HG02981 (cell line): ENCODE data around the gene SLC12A9.
"Not testable (repeated sequence)": the region's sequence is repeated elsewhere in the genome, so short reads cannot be mapped to it uniquely, and the experiment has no call there.

Source experiments
- ATAC-seq: cut with Tn5 transposase; IDR thresholded peaks from one replicate; pipeline ENCODE4 v1.9.1; 2021; ENCODE audit warnings: mild to moderate bottlenecking, moderate library complexity; ENCODE audit not compliant: unreplicated experiment

SLC12A9 gene

GRCh38 chr7:100852048-100852872 is at the start of gene SLC12A9:
Gene SLC12A9, plus strand, starts transcription at chr7:100852713. Its CDS starts 1,485 bp downstream, at chr7:100854198.
- peak; percentile 89 for ATAC-seq

GRCh38 chr7:100802951-100803350 is 49.6 kb upstream of the SLC12A9 start:
- no peak for ATAC-seq

GRCh38 chr7:100803398-100804161 is 48.9 kb upstream of the SLC12A9 start:
- peak; percentile 96 for ATAC-seq

- ATAC-seq, result no peak
Measured at GRCh38 chr7:100804681-100805431, 47.7 kb upstream of the SLC12A9 start.

GRCh38 chr7:100806276-100806675 is 46.2 kb upstream of the SLC12A9 start:
- no peak for ATAC-seq

- not testable (repeated sequence) for ATAC-seq
Measured at GRCh38 chr7:100806883-100807282, 45.6 kb upstream of the SLC12A9 start.

- ATAC-seq, result no peak
Measured at GRCh38 chr7:100808354-100808875, 44.1 kb upstream of the SLC12A9 start.

GRCh38 chr7:100811480-100811879 is 41.0 kb upstream of the SLC12A9 start:
- ATAC-seq, result no peak

- no peak for ATAC-seq
Measured at GRCh38 chr7:100812729-100813128, 39.8 kb upstream of the SLC12A9 start.

GRCh38 chr7:100816515-100816914 is 36.0 kb upstream of the SLC12A9 start:
- not testable (repeated sequence) for ATAC-seq

GRCh38 chr7:100817097-100817496 is 35.4 kb upstream of the SLC12A9 start:
- ATAC-seq, result no peak

GRCh38 chr7:100818366-100818765 is 34.1 kb upstream of the SLC12A9 start:
- ATAC-seq, result no peak

GRCh38 chr7:100818825-100819224 is 33.7 kb upstream of the SLC12A9 start:
- ATAC-seq, result no peak

GRCh38 chr7:100819586-100819985 is 32.9 kb upstream of the SLC12A9 start:
- ATAC-seq, result no peak

GRCh38 chr7:100822236-100823139 is 30.0 kb upstream of the SLC12A9 start:
- no peak for ATAC-seq

- no peak for ATAC-seq
Measured at GRCh38 chr7:100823140-100823525, 29.4 kb upstream of the SLC12A9 start.

- ATAC-seq, result no peak
Measured at GRCh38 chr7:100823534-100823933, 29.0 kb upstream of the SLC12A9 start.

- ATAC-seq, result no peak
Measured at GRCh38 chr7:100824499-100825214, 27.9 kb upstream of the SLC12A9 start.

GRCh38 chr7:100825215-100825671 is 27.3 kb upstream of the SLC12A9 start:
- ATAC-seq, result no peak
